CD4-positive, alpha-beta T cell (primary cell): ENCODE data around the gene UPP2. TPM values are rescaled to one million over a fixed set of nuclear protein-coding genes. Genes with fewer than 3 reads are reported as not detected.

Experiments
- ATAC-seq: fragments of 200-7000 bp; cut with Tn5 transposase; one replicate; pipeline ENCODE4 v1.10.0; 2022; ENCODE audit warnings: mild to moderate bottlenecking; ENCODE audit not compliant: poor library complexity
- CTCF ChIA-PET: fragments of 350-600 bp; sonication (Branson Sonifier 250); formaldehyde crosslinking; loops from one replicate; lab custom pipeline; 2021; ENCODE audit warnings: antibody characterized with exemption, inconsistent platforms; lab: Charles Lee
- POLR2A ChIA-PET: fragments of 350-600 bp; sonication (Branson Sonifier 250); formaldehyde crosslinking; loops from one replicate; lab custom pipeline; 2021; ENCODE audit warnings: antibody characterized with exemption, inconsistent platforms; lab: Charles Lee
- DNase-seq, 14 experiments: peaks; one replicate each; pipeline ENCODE4 v3.0.0-alpha.2; 2013 to 2020; ENCODE audit warnings: mixed read lengths in 2 of 14
- H3K27ac ChIP-seq, 2 donors: one replicate each; pipeline versions ENCODE4 v1.5.1 to v1.7.0; 2013; ENCODE audit warnings: low read length in 2 of 2, low read depth in 1 of 2, mild to moderate bottlenecking in 1 of 2
- H3K27me3 ChIP-seq, 2 experiments: 1 replicate in 1 of 2; 2 replicates in 1 of 2; pipeline versions ENCODE4 v1.6.1 to v1.7.0; 2013; ENCODE audit warnings: low read length in 2 of 2, control low read depth in 1 of 2, mild to moderate bottlenecking in 1 of 2, moderate library complexity in 1 of 2; ENCODE audit not compliant: insufficient read depth in 2 of 2, control insufficient read depth in 1 of 2
- H3K36me3 ChIP-seq: one replicate; pipeline ENCODE4 v1.6.1; 2013; ENCODE audit warnings: low read length, control low read depth; ENCODE audit not compliant: insufficient read depth
- H3K4me1 ChIP-seq: one replicate; pipeline ENCODE4 v1.6.1; 2013; ENCODE audit warnings: low read length, control low read depth; ENCODE audit not compliant: insufficient read depth
- H3K4me3 ChIP-seq: one replicate; pipeline ENCODE4 v1.5.1; 2013; ENCODE audit warnings: mild to moderate bottlenecking, low read length, moderate library complexity
- H3K9me3 ChIP-seq, 2 experiments: 1 replicate in 1 of 2; 2 replicates in 1 of 2; pipeline versions ENCODE4 v1.6.1 to v1.7.0; 2013; ENCODE audit warnings: low read length in 2 of 2, mild to moderate bottlenecking in 2 of 2, control low read depth in 1 of 2, moderate library complexity in 1 of 2; ENCODE audit not compliant: control insufficient read depth in 1 of 2, insufficient read depth in 1 of 2
- H3K27ac Mint-ChIP-seq: one replicate; pipeline ENCODE4 v1.8.0; 2020; ENCODE audit warnings: mixed read lengths
- H3K27me3 Mint-ChIP-seq: one replicate; pipeline ENCODE4 v1.8.0; 2021; ENCODE audit warnings: mixed read lengths
- H3K36me3 Mint-ChIP-seq: one replicate; pipeline ENCODE4 v1.8.0; 2021; ENCODE audit warnings: low read depth, mixed read lengths
- H3K4me1 Mint-ChIP-seq: one replicate; pipeline ENCODE4 v1.8.0; 2021; ENCODE audit warnings: low read depth, mixed read lengths
- H3K4me3 Mint-ChIP-seq: one replicate; pipeline ENCODE4 v1.8.0; 2020; ENCODE audit warnings: mild to moderate bottlenecking, mixed read lengths
- H3K9me3 Mint-ChIP-seq: one replicate; pipeline ENCODE4 v1.8.0; 2020; ENCODE audit warnings: mixed read lengths
- CTCF ChIP-seq: fragments of 200-600 bp; IDR thresholded peaks from one replicate; pipeline ENCODE4 v1.8.0; 2022; ENCODE audit warnings: antibody characterized with exemption, mild to moderate bottlenecking
- intact Hi-C, 2 experiments: fragments of 100-400 bp; cut with DNase I in 1 of 2; cut with micrococcal nuclease in 1 of 2; formaldehyde crosslinking; loops; one replicate each; pipeline versions ENCODE4 v1.15.1 to v1.9.0; 2023 to 2025; cut with DNase I, micrococcal nuclease
- total RNA-seq, 174 experiments: library from RNA in 2 of 174; stranded (reverse) in 2 of 174; gene quantifications; one replicate each; pipeline ENCODE4 v1.2.3 and lab custom pipeline; 2021 to 2026

UPP2 gene
- total RNA-seq, 2 experiments from 2014 or later = not detected

- Histone ChIP-seq H3K36me3 (no peaks in the 10 kb centered on the region), H3K27ac (no peak overlapping the region), H3K4me3 (no peak overlapping the region), H3K4me1 (no peaks in the 10 kb centered on the region), H3K27me3 (no peaks in the 10 kb centered on the region), H3K9me3 (no peaks in the 10 kb centered on the region)
- POLR2A ChIA-PET = no interaction called here
- Mint-ChIP-seq H3K4me3 (no peak overlapping the region), H3K27ac (no peak overlapping the region), H3K9me3 (no peaks in the 10 kb centered on the region), H3K4me1 (no peaks in the 10 kb centered on the region), H3K36me3 (no peaks in the 10 kb centered on the region), H3K27me3 (no peaks in the 10 kb centered on the region)
- TF ChIP-seq CTCF = no peak
- intact Hi-C loops = no loop called here
- CTCF ChIA-PET = no interaction called here
- ATAC-seq (no peak), DNase-seq (no peak)
Measured at GRCh38 chr2:158060160-158060834, 41.4 kb upstream of the UPP2 start.

GRCh38 chr2:158060835-158061435 lies 40.7 kb upstream of the UPP2 start:
- Histone ChIP-seq H3K27ac (no peak overlapping the region), H3K4me3 (no peak overlapping the region), H3K27me3 (no peaks in the 10 kb centered on the region), H3K4me1 (no peaks in the 10 kb centered on the region), H3K9me3 (no peaks in the 10 kb centered on the region), H3K36me3 (no peaks in the 10 kb centered on the region)
- Mint-ChIP-seq H3K9me3 (no peaks in the 10 kb centered on the region), H3K4me1 (no peaks in the 10 kb centered on the region), H3K4me3 (no peak overlapping the region), H3K36me3 (no peaks in the 10 kb centered on the region), H3K27ac (no peak overlapping the region), H3K27me3 (no peaks in the 10 kb centered on the region)
- ChIA-PET POLR2A (no interaction called here), CTCF (no interaction called here)
- no peak for TF ChIP-seq CTCF
- ATAC-seq (no peak), DNase-seq (no peak)
- intact Hi-C loops = no loop called here

- Mint-ChIP-seq H3K27ac (no peak overlapping the region), H3K36me3 (no peaks in the 10 kb centered on the region), H3K4me1 (no peaks in the 10 kb centered on the region), H3K27me3 (no peaks in the 10 kb centered on the region), H3K9me3 (no peaks in the 10 kb centered on the region), H3K4me3 (no peak overlapping the region)
- H3K27ac ChIP-seq = no peak overlapping the region
- intact Hi-C loops = no loop called here
- TF ChIP-seq CTCF = no peak
- H3K36me3 ChIP-seq = no peaks in the 10 kb centered on the region
- no peak overlapping the region for H3K4me3 ChIP-seq
- ChIA-PET CTCF (no interaction called here), POLR2A (no interaction called here)
- no peaks in the 10 kb centered on the region for H3K27me3 ChIP-seq
- no peak for DNase-seq
- H3K4me1 ChIP-seq = no peaks in the 10 kb centered on the region
- ATAC-seq = no peak
- H3K9me3 ChIP-seq = no peaks in the 10 kb centered on the region
Measured at GRCh38 chr2:158061763-158062162, 39.9 kb upstream of the UPP2 start.
